Measurements from ENCODE around the gene LRP1. TPM values are rescaled to one million over a fixed set of nuclear protein-coding genes. Genes with fewer than 3 reads are reported as not detected.

Gene LRP1
- total and polyA plus RNA-seq, 2 of the 13 experiments (the other 11 are each of a cell fraction or from before 2014, with no cell fraction given), result 14.7 to 30.8 TPM

DNA sequence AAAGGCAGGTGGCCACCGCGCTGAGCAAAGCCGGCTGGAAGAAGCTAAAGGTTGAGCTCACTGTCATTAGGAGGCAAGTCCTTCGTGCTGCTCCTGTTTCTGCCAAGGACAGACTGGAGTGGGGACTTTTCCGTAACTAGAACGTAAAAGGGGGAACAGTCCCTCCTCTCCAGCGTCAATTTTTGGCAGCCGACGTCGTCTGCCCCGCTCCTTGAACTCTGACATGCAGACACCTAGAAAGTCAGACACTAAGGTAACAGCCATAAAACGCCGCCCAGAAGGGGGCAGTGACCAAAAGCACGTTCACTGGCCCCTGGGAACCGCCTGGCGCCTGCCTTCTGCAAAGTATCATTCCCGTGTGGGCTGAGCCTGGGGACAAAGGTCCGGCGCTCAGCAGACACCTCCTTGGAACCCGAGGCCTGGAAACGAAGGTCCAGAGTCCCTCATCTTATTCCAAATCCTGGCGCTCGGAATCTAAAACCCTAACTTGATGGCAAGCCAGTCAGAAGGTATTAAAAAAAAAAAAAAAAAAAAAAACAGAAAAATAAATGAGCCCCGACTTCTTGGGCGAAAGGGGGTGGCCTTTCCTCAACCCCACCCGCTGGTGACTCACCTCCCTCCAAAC is 1.1 kb upstream of the LRP1 start (continued):
- TF ChIP-seq ZBTB25 (CRISPR knock-in tag; IDR thresholded peaks at IDR 0.05) (0 out of 2 replicates have a peak, but pooled peaks have one; percentile 46), GATAD2A (CRISPR knock-in tag; IDR thresholded peaks at IDR 0.05) (peak; percentile 65), THAP7 (CRISPR knock-in tag; IDR thresholded peaks at IDR 0.05) (0 out of 2 replicates have a peak, but pooled peaks have one; percentile 66), ZFP36L2 (CRISPR knock-in tag; IDR thresholded peaks at IDR 0.05) (no peak), ZBTB21 (CRISPR knock-in tag; IDR thresholded peaks at IDR 0.05) (no peak), PITX1 (CRISPR knock-in tag; IDR thresholded peaks at IDR 0.05) (peak; percentile 39; the same call in 1 of the 2 replicates), ZNF34 (CRISPR knock-in tag; IDR thresholded peaks at IDR 0.05; ENCODE audit: borderline replicate concordance) (no peak), TOE1 (CRISPR knock-in tag; IDR thresholded peaks at IDR 0.05) (no peak), ZNF546 (CRISPR knock-in tag; conservative IDR thresholded peaks at IDR 0.05) (no peak), SYNCRIP (IDR thresholded peaks at IDR 0.05; ENCODE audit: insufficient read depth, low read depth, low read length) (no peak), HNF1B (CRISPR knock-in tag; IDR thresholded peaks at IDR 0.05) (no peak), NFRKB (IDR thresholded peaks at IDR 0.05) (no peak), SKI (IDR thresholded peaks at IDR 0.05; ENCODE audit: partially characterized antibody) (peak; percentile 67), MED8 (CRISPR knock-in tag; IDR thresholded peaks at IDR 0.05; ENCODE audit: insufficient replicate concordance) (no peak), ZNF670 (CRISPR knock-in tag; IDR thresholded peaks at IDR 0.05; ENCODE audit: borderline replicate concordance) (0 out of 2 replicates have a peak, but pooled peaks have one; percentile 55), HOXA5 (CRISPR knock-in tag; IDR thresholded peaks at IDR 0.05) (no peak; the same call in 1 of the 2 replicates), RARA (CRISPR knock-in tag; IDR thresholded peaks at IDR 0.05) (peak; percentile 68), HDAC2 (CRISPR knock-in tag; IDR thresholded peaks at IDR 0.05) (peak; percentile 80; the same call in 1 of the 2 replicates), ZNF749 (CRISPR knock-in tag; IDR thresholded peaks at IDR 0.05; ENCODE audit: borderline replicate concordance) (no peak), ZNF878 (CRISPR knock-in tag; IDR thresholded peaks at IDR 0.05) (peak; percentile 67; the same call in 1 of the 2 replicates)
- TF ChIP-seq, protein P1, sequence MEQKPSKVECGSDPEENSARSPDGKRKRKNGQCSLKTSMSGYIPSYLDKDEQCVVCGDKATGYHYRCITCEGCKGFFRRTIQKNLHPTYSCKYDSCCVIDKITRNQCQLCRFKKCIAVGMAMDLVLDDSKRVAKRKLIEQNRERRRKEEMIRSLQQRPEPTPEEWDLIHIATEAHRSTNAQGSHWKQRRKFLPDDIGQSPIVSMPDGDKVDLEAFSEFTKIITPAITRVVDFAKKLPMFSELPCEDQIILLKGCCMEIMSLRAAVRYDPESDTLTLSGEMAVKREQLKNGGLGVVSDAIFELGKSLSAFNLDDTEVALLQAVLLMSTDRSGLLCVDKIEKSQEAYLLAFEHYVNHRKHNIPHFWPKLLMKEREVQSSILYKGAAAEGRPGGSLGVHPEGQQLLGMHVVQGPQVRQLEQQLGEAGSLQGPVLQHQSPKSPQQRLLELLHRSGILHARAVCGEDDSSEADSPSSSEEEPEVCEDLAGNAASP (CRISPR knock-in tag; IDR thresholded peaks at IDR 0.05; ENCODE audit: borderline replicate concordance), result 0 out of 2 replicates have a peak, but pooled peaks have one; percentile 6
- TF ChIP-seq, protein P2, sequence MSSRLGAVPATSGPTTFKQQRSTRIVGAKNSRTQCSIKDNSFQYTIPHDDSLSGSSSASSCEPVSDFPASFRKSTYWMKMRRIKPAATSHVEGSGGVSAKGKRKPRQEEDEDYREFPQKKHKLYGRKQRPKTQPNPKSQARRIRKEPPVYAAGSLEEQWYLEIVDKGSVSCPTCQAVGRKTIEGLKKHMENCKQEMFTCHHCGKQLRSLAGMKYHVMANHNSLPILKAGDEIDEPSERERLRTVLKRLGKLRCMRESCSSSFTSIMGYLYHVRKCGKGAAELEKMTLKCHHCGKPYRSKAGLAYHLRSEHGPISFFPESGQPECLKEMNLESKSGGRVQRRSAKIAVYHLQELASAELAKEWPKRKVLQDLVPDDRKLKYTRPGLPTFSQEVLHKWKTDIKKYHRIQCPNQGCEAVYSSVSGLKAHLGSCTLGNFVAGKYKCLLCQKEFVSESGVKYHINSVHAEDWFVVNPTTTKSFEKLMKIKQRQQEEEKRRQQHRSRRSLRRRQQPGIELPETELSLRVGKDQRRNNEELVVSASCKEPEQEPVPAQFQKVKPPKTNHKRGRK (CRISPR knock-in tag; IDR thresholded peaks at IDR 0.05), result no peak

All from HepG2 (cell line).